ENCODE data around the gene ADAMTS2. TPM values are rescaled to one million over a fixed set of nuclear protein-coding genes. Genes with fewer than 3 reads are reported as not detected.
A peak's percentile ranks its signal among the peaks of the same experiment; 100 is the strongest.

The ADAMTS2 gene
- total RNA-seq, 1 donor from 2014 or later, result 1.2 TPM

GRCh38 chr5:179256328-179257175 lies 88.7 kb downstream of the ADAMTS2 start:
- Mint-ChIP-seq H3K27me3 (ENCODE audit: insufficient read depth, low read depth) (peaks cover 2% of the 10 kb centered on the region), H3K36me3 (no peaks in the 10 kb centered on the region), H3K4me1 (peaks cover 17% of the 10 kb centered on the region), H3K9me3 (no peaks in the 10 kb centered on the region), H3K4me3 (no peak overlapping the region), H3K27ac (peak overlapping the region; percentile 38)
- H3K79me2 ChIP-seq (ENCODE audit: low read depth), result no peaks in the 10 kb centered on the region
- DNase-seq (ENCODE audit: low spot score), result no peak
- no peak overlapping the region for H3K9ac ChIP-seq
- H3F3A ChIP-seq (ENCODE audit: low read depth), result no peaks in the 10 kb centered on the region
- H3K4me1 ChIP-seq, result peaks cover 4% of the 10 kb centered on the region
- no peaks in the 10 kb centered on the region for H4K20me1 ChIP-seq (ENCODE audit: low read depth)
- no peaks in the 10 kb centered on the region for H3K27me3 ChIP-seq
- H2AFZ ChIP-seq (replicated peaks), result no peak overlapping the region
- TF ChIP-seq EZH2 (IDR thresholded peaks at IDR 0.05) (no peak), EZH2phosphoT487 (IDR thresholded peaks at IDR 0.05) (no peak)
- TF ChIP-seq, protein P1, sequence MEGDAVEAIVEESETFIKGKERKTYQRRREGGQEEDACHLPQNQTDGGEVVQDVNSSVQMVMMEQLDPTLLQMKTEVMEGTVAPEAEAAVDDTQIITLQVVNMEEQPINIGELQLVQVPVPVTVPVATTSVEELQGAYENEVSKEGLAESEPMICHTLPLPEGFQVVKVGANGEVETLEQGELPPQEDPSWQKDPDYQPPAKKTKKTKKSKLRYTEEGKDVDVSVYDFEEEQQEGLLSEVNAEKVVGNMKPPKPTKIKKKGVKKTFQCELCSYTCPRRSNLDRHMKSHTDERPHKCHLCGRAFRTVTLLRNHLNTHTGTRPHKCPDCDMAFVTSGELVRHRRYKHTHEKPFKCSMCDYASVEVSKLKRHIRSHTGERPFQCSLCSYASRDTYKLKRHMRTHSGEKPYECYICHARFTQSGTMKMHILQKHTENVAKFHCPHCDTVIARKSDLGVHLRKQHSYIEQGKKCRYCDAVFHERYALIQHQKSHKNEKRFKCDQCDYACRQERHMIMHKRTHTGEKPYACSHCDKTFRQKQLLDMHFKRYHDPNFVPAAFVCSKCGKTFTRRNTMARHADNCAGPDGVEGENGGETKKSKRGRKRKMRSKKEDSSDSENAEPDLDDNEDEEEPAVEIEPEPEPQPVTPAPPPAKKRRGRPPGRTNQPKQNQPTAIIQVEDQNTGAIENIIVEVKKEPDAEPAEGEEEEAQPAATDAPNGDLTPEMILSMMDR (IDR thresholded peaks at IDR 0.05), result no peak
- no peak overlapping the region for H3K27ac ChIP-seq
- H3K4me3 ChIP-seq, result no peak overlapping the region
- H3K36me3 ChIP-seq, result no peaks in the 10 kb centered on the region
- no peak overlapping the region for H3K4me2 ChIP-seq
- no peaks in the 10 kb centered on the region for H3K9me3 ChIP-seq (ENCODE audit: low read depth)

GRCh38 chr5:179255527-179256327 lies 89.5 kb downstream of the ADAMTS2 start:
- Mint-ChIP-seq H3K27me3 (ENCODE audit: insufficient read depth, low read depth) (peaks cover under 1% of the 10 kb centered on the region), H3K4me3 (no peak overlapping the region), H3K36me3 (no peaks in the 10 kb centered on the region), H3K9me3 (no peaks in the 10 kb centered on the region), H3K27ac (peak overlapping the region; percentile 38), H3K4me1 (peaks cover 11% of the 10 kb centered on the region)
- Histone ChIP-seq H3K4me1 (no peaks in the 10 kb centered on the region), H3K4me3 (no peak overlapping the region), H4K20me1 (ENCODE audit: low read depth) (no peaks in the 10 kb centered on the region), H3K27me3 (no peaks in the 10 kb centered on the region), H3K9ac (no peak overlapping the region), H3F3A (ENCODE audit: low read depth) (no peaks in the 10 kb centered on the region), H3K4me2 (no peak overlapping the region), H3K79me2 (ENCODE audit: low read depth) (no peaks in the 10 kb centered on the region), H3K9me3 (ENCODE audit: low read depth) (no peaks in the 10 kb centered on the region), H3K36me3 (no peaks in the 10 kb centered on the region), H2AFZ (replicated peaks) (no peak overlapping the region), H3K27ac (no peak overlapping the region)
- no peak for TF ChIP-seq EZH2 (IDR thresholded peaks at IDR 0.05)
- no peak for TF ChIP-seq EZH2phosphoT487 (IDR thresholded peaks at IDR 0.05)
- TF ChIP-seq, protein P1 (IDR thresholded peaks at IDR 0.05), result no peak
- no peak for DNase-seq (ENCODE audit: low spot score)

DNA sequence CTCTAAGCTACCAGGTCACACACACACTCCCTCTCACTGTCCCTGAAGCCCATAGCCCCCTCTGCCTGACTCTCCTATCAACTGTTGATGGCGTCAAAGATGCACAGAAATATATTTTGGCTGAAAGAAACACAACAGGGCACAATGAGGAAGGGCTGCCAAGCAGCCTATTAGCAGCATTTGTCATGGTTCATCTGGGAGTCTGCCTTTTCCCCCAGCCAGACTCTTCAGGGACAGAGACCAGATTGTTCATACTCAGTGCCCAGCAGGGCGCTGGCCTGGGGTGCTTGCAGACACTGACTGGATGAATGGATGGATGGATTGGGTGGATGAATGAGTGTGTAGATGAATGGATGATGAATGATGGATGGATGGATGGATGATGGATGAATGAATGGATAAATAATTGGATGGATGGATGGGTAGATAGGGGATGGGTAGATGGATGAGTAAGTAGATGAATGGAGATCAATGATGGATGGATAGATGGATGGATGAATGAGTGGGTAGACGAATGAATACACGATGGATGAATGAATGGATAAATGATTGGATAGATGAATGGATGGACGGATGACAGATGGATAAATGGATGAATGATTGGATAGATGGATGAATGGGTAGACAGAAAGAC lies 90.5 kb downstream of the ADAMTS2 start:
- Mint-ChIP-seq H3K4me1 (peaks cover 10% of the 10 kb centered on the region), H3K9me3 (no peaks in the 10 kb centered on the region), H3K27ac (no peak overlapping the region), H3K27me3 (ENCODE audit: insufficient read depth, low read depth) (no peaks in the 10 kb centered on the region), H3K36me3 (no peaks in the 10 kb centered on the region), H3K4me3 (no peak overlapping the region)
- DNase-seq (ENCODE audit: low spot score), result no peak
- H3K4me2 ChIP-seq, result no peak overlapping the region
- H3K9me3 ChIP-seq (ENCODE audit: low read depth), result no peaks in the 10 kb centered on the region
- H2AFZ ChIP-seq (replicated peaks), result no peak overlapping the region
- no peaks in the 10 kb centered on the region for H3F3A ChIP-seq (ENCODE audit: low read depth)
- H3K27me3 ChIP-seq, result no peaks in the 10 kb centered on the region
- H3K4me1 ChIP-seq, result no peaks in the 10 kb centered on the region
- H3K79me2 ChIP-seq (ENCODE audit: low read depth), result no peaks in the 10 kb centered on the region
- H3K4me3 ChIP-seq, result no peak overlapping the region
- no peaks in the 10 kb centered on the region for H4K20me1 ChIP-seq (ENCODE audit: low read depth)
- H3K36me3 ChIP-seq, result no peaks in the 10 kb centered on the region
- H3K9ac ChIP-seq, result no peak overlapping the region
- TF ChIP-seq, protein P1 (IDR thresholded peaks at IDR 0.05), result no peak
- TF ChIP-seq EZH2phosphoT487 (IDR thresholded peaks at IDR 0.05) (no peak), EZH2 (IDR thresholded peaks at IDR 0.05) (no peak)
- H3K27ac ChIP-seq, result no peak overlapping the region

Data from neural progenitor cell (in vitro differentiated cells).